HG03066 (cell line): ENCODE results near the gene UGT1A10.
"Not testable (repeated sequence)": the region's sequence is repeated elsewhere in the genome, so short reads cannot be mapped to it uniquely, and the experiment has no call there.

Experiments used
- ATAC-seq: cut with Tn5 transposase; IDR thresholded peaks from one replicate; pipeline ENCODE4 v1.9.1; 2021; ENCODE audit warnings: low read depth; ENCODE audit not compliant: unreplicated experiment

Gene UGT1A10

GRCh38 chr2:233736868-233737653 lies 100.8 kb downstream of the UGT1A10 start:
- not testable (repeated sequence) for ATAC-seq

- ATAC-seq: no peak
These were observed 104.6 kb downstream of the UGT1A10 start for GRCh38 chr2:233740870-233741269.

- no peak for ATAC-seq
These were observed 107.4 kb downstream of the UGT1A10 start for GRCh38 chr2:233743464-233744259.

- ATAC-seq: no peak
These were observed 109.0 kb downstream of the UGT1A10 start for GRCh38 chr2:233745073-233745755.

GRCh38 chr2:233745838-233746237 lies 109.6 kb downstream of the UGT1A10 start:
- ATAC-seq: not testable (repeated sequence)

- no peak for ATAC-seq
These were observed 110.4 kb downstream of the UGT1A10 start for GRCh38 chr2:233746475-233747282.

- ATAC-seq: no peak
These were observed 111.0 kb downstream of the UGT1A10 start for GRCh38 chr2:233747283-233747544.

GRCh38 chr2:233750689-233751088 lies 114.4 kb downstream of the UGT1A10 start:
- ATAC-seq: not testable (repeated sequence)

GRCh38 chr2:233751212-233752009 lies 115.2 kb downstream of the UGT1A10 start:
- not testable (repeated sequence) for ATAC-seq

GRCh38 chr2:233754872-233755611 lies 118.8 kb downstream of the UGT1A10 start:
- ATAC-seq: no peak

- ATAC-seq: no peak
These were observed 120.3 kb downstream of the UGT1A10 start for GRCh38 chr2:233756429-233757081.

- ATAC-seq: no peak
These were observed 121.9 kb downstream of the UGT1A10 start for GRCh38 chr2:233758141-233758540.

GRCh38 chr2:233758849-233759248 lies 122.6 kb downstream of the UGT1A10 start:
- ATAC-seq: no peak

- no peak for ATAC-seq
These were observed 123.8 kb downstream of the UGT1A10 start, which contains the start of gene UGT1A1 for GRCh38 chr2:233760043-233760442. Gene UGT1A1, plus strand, starts transcription at chr2:233760270. Its CDS starts 18 bp downstream, at chr2:233760288.

- no peak for ATAC-seq
These were observed 125.0 kb downstream of the UGT1A10 start for GRCh38 chr2:233761040-233761769.

- no peak for ATAC-seq
These were observed 128.0 kb downstream of the UGT1A10 start for GRCh38 chr2:233764264-233764663.

- ATAC-seq: no peak
These were observed 128.5 kb downstream of the UGT1A10 start for GRCh38 chr2:233764761-233765160.

- no peak for ATAC-seq
These were observed 130.2 kb downstream of the UGT1A10 start for GRCh38 chr2:233766416-233766815.
